Activated CD4-positive, CD25-positive, alpha-beta regulatory T cell treated with anti-CD3 and anti-CD28 coated beads, Interleukin-2, amount 50 U/mL, for 24 hours (primary cell): ENCODE measurements around the gene NRL.

Experiments used
- ATAC-seq, 2 donors: fragments of 150-1000 bp; cut with Tn5 transposase; one replicate each; pipeline ENCODE4 v1.10.0; 2021; ENCODE audit warnings: mild to moderate bottlenecking in 1 of 2, moderate library complexity in 1 of 2

The NRL gene

DNA sequence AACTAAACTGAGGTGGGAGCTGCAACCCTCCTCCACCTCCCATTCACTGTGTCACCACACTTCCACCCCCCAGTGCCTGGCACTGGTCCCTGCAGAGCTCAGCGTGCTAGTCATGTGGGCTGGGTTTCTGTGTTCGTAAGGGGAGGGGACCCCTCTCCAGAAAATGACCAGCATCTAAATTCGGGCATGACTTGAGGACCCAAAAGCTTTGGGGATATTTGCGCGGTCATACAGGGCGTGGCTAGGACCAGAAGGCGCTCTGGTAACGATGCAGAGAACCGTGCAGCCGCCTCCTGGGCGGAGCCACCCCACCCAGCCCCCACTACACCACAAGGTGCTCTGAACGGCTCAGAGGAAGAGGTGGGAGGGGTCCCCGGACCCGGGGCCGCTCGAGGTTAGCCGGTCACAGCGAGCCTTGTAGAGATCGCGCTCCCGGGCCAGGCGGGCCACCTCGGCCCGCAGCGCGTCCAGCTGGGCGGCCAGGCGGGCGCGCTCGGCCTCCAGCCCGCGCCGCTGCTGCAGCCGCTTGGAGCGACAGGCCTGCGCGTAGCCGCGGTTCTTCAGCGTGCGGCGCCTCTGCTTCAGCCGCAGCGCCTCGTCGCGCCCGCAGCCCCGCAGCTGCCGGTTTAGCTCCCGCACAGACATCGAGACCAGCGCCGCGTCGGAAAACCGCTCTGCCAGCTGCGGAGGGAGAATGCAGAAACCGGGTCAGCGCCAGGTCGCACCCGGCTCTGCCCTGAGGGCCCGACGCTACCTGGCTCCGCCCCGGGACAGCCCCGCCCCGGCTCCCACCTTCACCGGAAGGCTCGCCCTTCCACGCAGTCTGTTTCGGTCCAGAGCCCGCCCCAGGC, 33.6 kb downstream of the NRL start:
- ATAC-seq = peak; percentile 93 to 95

- no peak for ATAC-seq
Measured at GRCh38 chr14:24080142-24080530, 34.6 kb downstream of the NRL start.

- no peak for ATAC-seq
Measured at GRCh38 chr14:24079491-24080141, 35.1 kb downstream of the NRL start.

- ATAC-seq = no peak
Measured at GRCh38 chr14:24078146-24078545, 36.6 kb downstream of the NRL start.

GRCh38 chr14:24077086-24077485, 37.7 kb downstream of the NRL start:
- no peak for ATAC-seq

- no peak for ATAC-seq
Measured at GRCh38 chr14:24076302-24076601, 38.5 kb downstream of the NRL start.

- no peak for ATAC-seq
Measured at GRCh38 chr14:24075485-24076301, 39.1 kb downstream of the NRL start.

- ATAC-seq = no peak
Measured at GRCh38 chr14:24074625-24075484, 39.9 kb downstream of the NRL start.

DNA sequence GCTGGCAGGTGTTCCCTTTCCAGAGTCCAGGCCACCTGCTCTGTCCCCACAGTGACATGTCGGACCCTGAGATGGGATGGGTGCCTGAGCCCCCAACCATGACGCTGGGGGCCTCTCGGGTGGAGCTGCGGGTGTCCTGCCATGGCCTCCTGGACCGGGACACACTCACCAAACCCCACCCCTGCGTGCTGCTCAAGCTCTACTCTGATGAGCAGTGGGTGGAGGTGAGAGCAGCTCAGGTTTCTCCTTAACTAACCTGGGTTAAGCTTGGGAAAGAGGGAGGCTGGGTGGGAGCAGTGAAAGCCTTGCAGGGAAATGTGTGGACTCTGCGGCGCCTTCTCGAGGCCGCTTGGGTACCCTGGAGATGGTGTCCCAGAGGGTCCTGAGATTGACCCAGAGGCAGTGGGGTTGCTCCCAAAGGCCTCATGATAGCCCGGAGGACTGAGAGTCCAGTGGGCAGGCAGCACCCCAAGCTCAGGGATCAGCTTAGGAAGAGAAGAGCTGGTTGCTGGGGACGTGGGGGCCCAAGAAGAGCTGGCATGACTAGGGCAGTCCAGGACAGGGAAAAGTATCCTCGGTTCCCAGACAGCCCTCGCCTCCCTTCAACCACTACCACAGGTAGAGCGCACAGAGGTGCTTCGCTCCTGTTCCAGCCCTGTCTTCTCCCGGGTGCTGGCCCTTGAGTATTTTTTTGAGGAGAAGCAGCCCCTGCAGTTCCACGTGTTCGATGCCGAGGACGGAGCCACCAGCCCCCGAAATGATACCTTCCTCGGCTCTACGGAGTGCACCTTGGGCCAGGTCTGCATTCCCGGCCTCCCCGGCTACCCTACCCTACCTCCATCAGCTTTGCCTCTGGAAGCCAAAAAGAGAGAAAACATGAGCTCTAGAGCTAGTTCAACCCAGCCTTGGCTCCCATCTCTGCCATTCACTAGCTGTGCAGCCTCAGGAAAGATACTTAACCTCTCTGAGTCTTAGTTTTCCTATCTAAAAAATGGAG, 41.6 kb downstream of the NRL start:
- ATAC-seq = no peak

DNA sequence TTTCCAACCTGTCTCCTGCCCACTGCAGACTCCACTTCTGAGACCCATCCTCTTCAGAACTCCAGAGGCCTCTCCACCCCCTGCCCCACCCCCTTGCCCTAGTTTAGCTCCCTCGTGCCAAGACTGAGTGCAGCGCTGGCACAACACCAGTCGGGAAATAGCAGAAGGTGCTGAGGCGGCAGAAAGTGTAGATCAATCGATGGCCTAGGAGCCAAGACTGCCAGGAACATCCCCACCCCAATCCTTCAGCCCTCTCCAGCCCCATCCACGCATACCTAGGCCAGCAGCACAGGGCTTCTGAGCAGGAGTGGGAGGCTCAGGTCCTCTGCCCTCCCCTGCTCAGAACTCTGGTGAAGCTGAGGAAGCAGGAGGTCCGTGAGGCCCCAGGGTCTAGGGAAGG, 42.3 kb downstream of the NRL start:
- ATAC-seq = no peak

GRCh38 chr14:24071836-24072430, 42.8 kb downstream of the NRL start:
- no peak for ATAC-seq

DNA sequence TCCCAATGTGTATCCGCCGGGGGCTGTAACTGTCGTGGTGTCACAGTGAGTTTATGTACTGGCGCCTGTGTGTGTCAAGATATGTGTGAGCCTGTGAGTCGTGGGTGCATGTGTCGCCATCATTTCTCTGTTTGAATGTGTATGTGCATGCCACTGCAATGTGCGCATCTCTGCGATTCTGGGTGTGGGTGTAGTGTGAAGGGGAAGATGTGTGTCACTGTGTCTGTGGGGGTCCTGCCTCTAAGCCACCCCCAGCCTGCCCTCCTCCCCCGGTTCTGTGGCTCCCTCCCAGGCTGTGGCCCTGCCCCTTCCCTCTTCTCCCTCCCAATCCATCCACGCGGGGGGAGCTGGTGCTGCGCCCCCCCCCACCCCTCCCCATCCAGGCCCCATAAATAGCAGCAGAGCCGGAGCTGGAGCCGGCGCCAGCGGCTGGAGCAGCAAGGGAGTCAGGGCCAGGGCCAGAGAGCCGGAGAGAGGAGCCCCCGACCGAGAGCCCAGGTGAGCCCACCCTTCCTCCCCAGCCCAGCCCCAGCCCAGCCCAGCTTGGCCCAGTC, 43.5 kb downstream of the NRL start, which contains the start of gene CPNE6:
Gene CPNE6, plus strand, starts transcription at position 419 of the 554 bp plus-strand sequence. CDS start 1,375 bp downstream, outside the sequence.
- ATAC-seq = peak; percentile 55 to 66

- ATAC-seq = no peak
Measured at GRCh38 chr14:24070285-24071143, 44.2 kb downstream of the NRL start.

GRCh38 chr14:24069411-24069735, 45.4 kb downstream of the NRL start:
- no peak for ATAC-seq

DNA sequence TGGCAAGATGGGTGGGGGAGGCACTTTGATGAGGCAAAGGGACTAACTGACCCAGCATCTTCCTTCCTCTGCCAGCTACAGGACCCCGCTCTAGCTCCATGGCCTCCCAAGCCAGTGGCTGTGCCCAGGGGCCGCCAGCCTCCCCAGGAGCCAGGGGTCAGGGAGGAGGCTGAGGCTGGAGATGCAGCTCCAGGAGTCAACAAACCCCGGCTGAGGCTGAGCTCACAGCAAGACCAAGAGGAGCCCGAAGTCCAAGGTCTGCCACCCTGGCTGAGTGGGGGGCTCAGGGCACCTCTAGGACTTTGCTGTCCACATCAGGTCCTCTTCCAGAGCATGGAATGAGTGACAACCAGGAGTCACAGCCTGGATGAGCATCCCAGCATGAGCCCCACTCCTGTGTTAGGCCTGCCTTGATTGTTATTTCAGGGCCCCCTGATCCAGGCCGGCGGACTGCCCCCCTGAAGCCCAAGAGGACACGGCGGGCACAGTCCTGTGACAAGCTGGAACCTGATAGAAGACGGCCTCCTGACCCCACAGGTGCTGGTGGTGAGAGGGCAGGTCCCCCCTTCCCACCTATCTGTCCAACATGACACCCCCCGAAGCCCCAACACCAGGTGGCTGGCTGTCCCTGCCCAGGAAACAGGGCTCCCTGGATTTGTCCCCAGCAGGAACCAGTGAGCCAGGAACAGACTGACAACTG, 45.9 kb downstream of the NRL start:
- ATAC-seq = no peak

GRCh38 chr14:24067133-24068082, 47.3 kb downstream of the NRL start:
- no peak for ATAC-seq

DNA sequence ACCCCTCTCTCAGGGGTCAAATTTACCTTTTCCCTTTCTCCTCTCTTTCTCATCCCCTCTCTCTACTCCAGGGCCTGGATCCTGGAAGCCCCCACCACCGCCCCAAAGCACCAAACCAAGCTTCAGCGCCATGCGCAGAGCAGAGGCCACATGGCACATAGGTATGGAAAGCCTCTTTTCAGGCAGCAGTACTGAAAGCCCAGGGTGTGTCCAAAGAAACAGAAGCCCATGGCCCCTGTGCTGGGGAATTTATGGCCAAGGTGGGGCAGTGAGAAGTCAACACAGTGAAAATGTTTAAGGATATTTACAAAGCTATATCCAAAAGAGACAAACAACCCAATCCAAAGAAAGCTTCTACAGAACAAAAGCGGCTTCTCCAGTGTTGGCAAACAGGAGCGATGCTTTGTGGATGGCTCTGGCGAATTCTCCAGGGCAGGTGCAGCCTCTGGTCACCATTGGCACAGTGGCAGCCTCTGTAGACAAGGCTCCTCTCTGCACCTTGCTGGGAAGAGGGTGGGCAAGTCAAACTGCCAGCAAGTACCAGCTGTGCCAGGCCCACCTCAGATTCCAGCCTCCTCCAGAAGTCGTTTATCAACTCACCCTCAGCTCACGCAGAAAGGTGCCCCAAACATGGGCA, 48.1 kb downstream of the NRL start:
- no peak for ATAC-seq
